Activated T-cell treated with anti-CD3 and anti-CD28 coated beads, Interleukin-2, amount 50 U/mL, for 48 hours (primary cell): ENCODE measurements around the gene PCDH9.

Experiments
- DNase-seq, 2 experiments: peaks; one replicate each; pipeline ENCODE4 v3.0.0-alpha.2; 2020

The PCDH9 gene

GRCh38 chr13:66879988-66880387 is 350.1 kb downstream of the PCDH9 start:
- DNase-seq, result no peak

- no peak for DNase-seq
Observed at GRCh38 chr13:66875264-66875663, 354.9 kb downstream of the PCDH9 start.

GRCh38 chr13:66864627-66865026 is 365.5 kb downstream of the PCDH9 start:
- DNase-seq, result no peak

- DNase-seq, result no peak
Observed at GRCh38 chr13:66860878-66861417, 369.2 kb downstream of the PCDH9 start.

- no peak for DNase-seq
Observed at GRCh38 chr13:66859934-66860877, 369.9 kb downstream of the PCDH9 start.

GRCh38 chr13:66859078-66859477 is 371.1 kb downstream of the PCDH9 start:
- no peak for DNase-seq

- DNase-seq, result no peak
Observed at GRCh38 chr13:66858163-66858562, 372.0 kb downstream of the PCDH9 start.

GRCh38 chr13:66855131-66855530 is 375.0 kb downstream of the PCDH9 start:
- no peak for DNase-seq

- no peak for DNase-seq
Observed at GRCh38 chr13:66853564-66853963, 376.6 kb downstream of the PCDH9 start.

GRCh38 chr13:66849706-66850105 is 380.4 kb downstream of the PCDH9 start:
- no peak for DNase-seq

- DNase-seq, result no peak
Observed at GRCh38 chr13:66847541-66847940, 382.6 kb downstream of the PCDH9 start.

GRCh38 chr13:66845393-66845792 is 384.7 kb downstream of the PCDH9 start:
- DNase-seq, result no peak

GRCh38 chr13:66844933-66845332 is 385.2 kb downstream of the PCDH9 start:
- DNase-seq, result no peak

- DNase-seq, result no peak
Observed at GRCh38 chr13:66842766-66843165, 387.4 kb downstream of the PCDH9 start.

- DNase-seq, result no peak
Observed at GRCh38 chr13:66840621-66841020, 389.5 kb downstream of the PCDH9 start.

- no peak for DNase-seq
Observed at GRCh38 chr13:66837246-66837645, 392.9 kb downstream of the PCDH9 start.

- DNase-seq, result no peak
Observed at GRCh38 chr13:66835040-66835628, 395.0 kb downstream of the PCDH9 start.

- no peak for DNase-seq
Observed at GRCh38 chr13:66830940-66831716, 399.0 kb downstream of the PCDH9 start.

GRCh38 chr13:66829803-66830202 is 400.3 kb downstream of the PCDH9 start:
- DNase-seq, result no peak

- DNase-seq, result no peak
Observed at GRCh38 chr13:66826398-66826797, 403.7 kb downstream of the PCDH9 start.

GRCh38 chr13:66821551-66821950 is 408.6 kb downstream of the PCDH9 start:
- DNase-seq, result no peak

- no peak for DNase-seq
Observed at GRCh38 chr13:66811455-66811854, 418.7 kb downstream of the PCDH9 start.

GRCh38 chr13:66809485-66809884 is 420.7 kb downstream of the PCDH9 start:
- DNase-seq, result no peak
